H1 (cell line): ENCODE measurements around the gene ABI3BP. TPM values are rescaled to one million over a fixed set of nuclear protein-coding genes. Genes with fewer than 3 reads are reported as not detected.

Experiments used
- CTCF ChIA-PET: fragments of 300-600 bp; sonication (Branson Sonifier 250); formaldehyde crosslinking; loops from one replicate; lab custom pipeline; 2021; ENCODE audit not compliant: partially characterized antibody; lab: Charles Lee
- POLR2A ChIA-PET: fragments of 300-600 bp; sonication (Branson Sonifier 250); formaldehyde crosslinking; loops from one replicate; lab custom pipeline; 2021; ENCODE audit warnings: inconsistent platforms; ENCODE audit not compliant: partially characterized antibody; lab: Charles Lee
- DNase-seq, 2 experiments: peaks; one replicate each; pipeline versions ENCODE4 v3.0.0 to v3.0.0-alpha.2; 2010 to 2022; ENCODE audit warnings: low spot score in 2 of 2, low read depth in 1 of 2, mixed read lengths in 1 of 2
- FAIRE-seq: peaks from 2 replicates; lab custom pipeline; 2011; peaks lifted over from hg19 to GRCh38; lab: Jason Lieb, UNC
- H2AFZ ChIP-seq: 2 replicates; pipeline ENCODE4 v1.8.1; 2012; ENCODE audit warnings: low read length, inconsistent platforms
- H2AK5ac ChIP-seq: 2 replicates; pipeline ENCODE4 v1.6.1; 2013; ENCODE audit warnings: low read depth, low read length
- H2BK120ac ChIP-seq: replicated peaks from 2 replicates; pipeline ENCODE3; 2013; ENCODE audit warnings: low read depth, low read length, inconsistent platforms
- H2BK12ac ChIP-seq: 2 replicates; pipeline ENCODE4 v1.6.1; 2013; ENCODE audit warnings: low read depth, low read length
- H2BK15ac ChIP-seq: 2 replicates; pipeline ENCODE4 v1.6.1; 2013; ENCODE audit warnings: low read length
- H2BK20ac ChIP-seq: 2 replicates; pipeline ENCODE4 v1.6.1; 2013; ENCODE audit warnings: low read length
- H2BK5ac ChIP-seq: 2 replicates; pipeline ENCODE4 v1.6.1; 2013; ENCODE audit warnings: low read depth, low read length
- H3K14ac ChIP-seq: 2 replicates; pipeline ENCODE4 v1.6.1; 2013; ENCODE audit warnings: inconsistent platforms; ENCODE audit not compliant: insufficient read length
- H3K18ac ChIP-seq: 2 replicates; pipeline ENCODE4 v1.6.1; 2013; ENCODE audit warnings: low read length; ENCODE audit errors: extremely low read depth
- H3K23ac ChIP-seq: 2 replicates; pipeline ENCODE4 v1.6.1; 2013; ENCODE audit warnings: inconsistent platforms; ENCODE audit not compliant: insufficient read length
- H3K23me2 ChIP-seq: 2 replicates; pipeline ENCODE4 v1.6.1; 2013; ENCODE audit warnings: low read depth, low read length
- H3K27ac ChIP-seq: 2 replicates; pipeline ENCODE4 v1.6.1; 2011; ENCODE audit warnings: low read depth, low read length, inconsistent platforms
- H3K27me3 ChIP-seq, 4 experiments: replicated peaks in 1 of 4; 1 replicate in 1 of 4; 2 replicates in 3 of 4; pipeline versions ENCODE4 v1.6.1 to v1.8.1; 2011 to 2013; ENCODE audit warnings: low read length in 3 of 4, mild to moderate bottlenecking in 3 of 4, inconsistent platforms in 2 of 4, mixed read lengths in 2 of 4, moderate library complexity in 1 of 4; ENCODE audit not compliant: control insufficient read depth in 3 of 4, insufficient read depth in 3 of 4; ENCODE audit errors: extremely low read depth in 1 of 4
- H3K36me3 ChIP-seq, 4 experiments: 2 replicates each; pipeline versions ENCODE4 v1.6.1 to v1.8.1; 2011 to 2013; ENCODE audit warnings: mild to moderate bottlenecking in 4 of 4, low read length in 3 of 4, moderate library complexity in 2 of 4, control low read depth in 1 of 4, inconsistent platforms in 1 of 4; ENCODE audit not compliant: insufficient read depth in 4 of 4, control insufficient read depth in 2 of 4
- H3K4ac ChIP-seq: replicated peaks from 2 replicates; pipeline ENCODE3; 2013; ENCODE audit warnings: low read length, low read depth, mixed read lengths, inconsistent platforms; ENCODE audit not compliant: insufficient read length
- H3K4me1 ChIP-seq, 4 experiments: replicated peaks in 1 of 4; 1 replicate in 1 of 4; 2 replicates in 3 of 4; pipeline versions ENCODE4 v1.6.1 to v1.8.1; 2011 to 2013; ENCODE audit warnings: low read length in 3 of 4, inconsistent platforms in 2 of 4, mixed read lengths in 1 of 4; ENCODE audit not compliant: insufficient read depth in 4 of 4, control insufficient read depth in 3 of 4
- H3K4me2 ChIP-seq, 2 experiments: 2 replicates each; pipeline versions ENCODE4 v1.6.1 to v1.8.1; 2011 to 2013; ENCODE audit warnings: low read depth in 2 of 2, low read length in 2 of 2, control low read depth in 1 of 2, inconsistent platforms in 1 of 2, mild to moderate bottlenecking in 1 of 2; ENCODE audit not compliant: insufficient read depth in 1 of 2
- H3K4me3 ChIP-seq, 4 experiments: fragments of 200-600, 300-600 bp in 1 of 4; sonication (generic), shearing (Covaris generic), sonication (Bioruptor Twin) in 1 of 4; 2 replicates each; pipeline versions ENCODE4 v1.5.1 to v1.8.1; 2011 to 2016; ENCODE audit warnings: low read length in 4 of 4, low read depth in 3 of 4, control low read depth in 2 of 4, inconsistent platforms in 2 of 4, mild to moderate bottlenecking in 2 of 4, mixed read lengths in 1 of 4, moderate library complexity in 1 of 4; ENCODE audit not compliant: insufficient read depth in 2 of 4; ENCODE audit errors: extremely low read depth in 1 of 4
- H3K56ac ChIP-seq: replicated peaks from 2 replicates; pipeline ENCODE3; 2013; ENCODE audit warnings: low read depth, mild to moderate bottlenecking, mixed read lengths, low read length, inconsistent platforms; ENCODE audit not compliant: insufficient read length
- H3K79me1 ChIP-seq: 2 replicates; pipeline ENCODE4 v1.6.1; 2013; ENCODE audit warnings: low read depth, low read length, control low read depth
- H3K79me2 ChIP-seq, 2 experiments: 2 replicates each; pipeline versions ENCODE4 v1.6.1 to v1.8.1; 2012 to 2013; ENCODE audit warnings: low read length in 2 of 2, mild to moderate bottlenecking in 2 of 2, inconsistent platforms in 1 of 2; ENCODE audit not compliant: insufficient read depth in 2 of 2, control insufficient read depth in 1 of 2
- H3K9ac ChIP-seq, 4 experiments: replicated peaks in 1 of 4; 1 replicate in 1 of 4; 2 replicates in 3 of 4; pipeline versions ENCODE4 v1.6.1 to v1.8.1; 2011 to 2013; ENCODE audit warnings: low read depth in 3 of 4, low read length in 3 of 4, control low read depth in 2 of 4, mild to moderate bottlenecking in 2 of 4, moderate library complexity in 2 of 4, inconsistent platforms in 1 of 4; ENCODE audit errors: extremely low read depth in 1 of 4
- H3K9me3 ChIP-seq, 2 experiments: 2 replicates each; pipeline versions ENCODE4 v1.6.1 to v1.8.1; 2012 to 2013; ENCODE audit warnings: mild to moderate bottlenecking in 2 of 2, moderate library complexity in 2 of 2, control low read depth in 1 of 2, inconsistent platforms in 1 of 2, low read depth in 1 of 2, low read length in 1 of 2, mixed read lengths in 1 of 2; ENCODE audit not compliant: insufficient read depth in 2 of 2
- H4K20me1 ChIP-seq, 2 experiments: replicated peaks in 1 of 2; 2 replicates each; pipeline versions ENCODE3 to v1.8.1; 2011 to 2013; ENCODE audit warnings: inconsistent platforms in 2 of 2, low read length in 2 of 2, mild to moderate bottlenecking in 1 of 2; ENCODE audit not compliant: insufficient read depth in 2 of 2, control insufficient read depth in 1 of 2
- H4K5ac ChIP-seq: 2 replicates; pipeline ENCODE4 v1.6.1; 2013; ENCODE audit warnings: low read length, low read depth, mixed read lengths, inconsistent platforms; ENCODE audit not compliant: insufficient read length
- H4K8ac ChIP-seq: 2 replicates; pipeline ENCODE4 v1.8.0; 2013; ENCODE audit warnings: mild to moderate bottlenecking, moderate library complexity, low read length, inconsistent platforms; ENCODE audit not compliant: insufficient read depth; ENCODE audit errors: extremely low read depth
- H4K91ac ChIP-seq: replicated peaks from 2 replicates; pipeline ENCODE3; 2013; ENCODE audit warnings: low read length, mixed read lengths, inconsistent platforms; ENCODE audit not compliant: insufficient read length
- CBX5 ChIP-seq: fragments of 300-800, 300-1000 bp; sonication (generic); IDR thresholded peaks from 2 replicates; pipeline ENCODE4 v1.7.1; 2016; ENCODE audit warnings: antibody characterized with exemption, low read length, low read depth
- E2F6 ChIP-seq: IDR thresholded peaks from 2 replicates; pipeline ENCODE4 v1.6.1; 2012; ENCODE audit warnings: inconsistent platforms
- GTF2F1 ChIP-seq: IDR thresholded peaks from 2 replicates; pipeline ENCODE4 v1.6.1; 2012; ENCODE audit warnings: low read depth, low read length, improper control_type of control experiment, borderline replicate concordance
- HDAC6 ChIP-seq: IDR thresholded peaks from one replicate; pipeline ENCODE4 v1.7.1; 2012; ENCODE audit warnings: low read depth, mild to moderate bottlenecking, inconsistent platforms, low read length, moderate library complexity
- JUND ChIP-seq: IDR thresholded peaks from 2 replicates; pipeline ENCODE4 v1.6.1; 2011; ENCODE audit warnings: mild to moderate bottlenecking, improper control_type of control experiment, low read length
- MAFK ChIP-seq: IDR thresholded peaks from 2 replicates; pipeline ENCODE4 v1.6.1; 2012; ENCODE audit warnings: low read depth, mild to moderate bottlenecking, improper control_type of control experiment, low read length
- POLR2A ChIP-seq, 2 experiments: IDR thresholded peaks; 1 replicate in 1 of 2; 2 replicates in 1 of 2; pipeline ENCODE4 v1.6.1; 2011; ENCODE audit warnings: low read depth in 2 of 2, low read length in 2 of 2, mild to moderate bottlenecking in 2 of 2; ENCODE audit errors: control extremely low read depth in 1 of 2
- SIN3A ChIP-seq, 2 experiments: IDR thresholded peaks in 1 of 2; conservative IDR thresholded peaks in 1 of 2; 2 replicates each; pipeline ENCODE4 v1.6.1; 2011 to 2012; ENCODE audit warnings: low read length in 2 of 2, improper control_type of control experiment in 1 of 2, low read depth in 1 of 2, mild to moderate bottlenecking in 1 of 2
- SIX5 ChIP-seq: IDR thresholded peaks from 2 replicates; pipeline ENCODE4 v1.6.1; 2011; ENCODE audit warnings: mild to moderate bottlenecking, low read depth, low read length
- SRF ChIP-seq: IDR thresholded peaks from 2 replicates; pipeline ENCODE4 v1.6.1; 2011; ENCODE audit warnings: mild to moderate bottlenecking, low read depth, low read length, moderate library complexity
- TBP ChIP-seq: IDR thresholded peaks from 2 replicates; pipeline ENCODE4 v1.6.1; 2011; ENCODE audit warnings: low read depth, low read length, improper control_type of control experiment
- TEAD4 ChIP-seq: IDR thresholded peaks from 2 replicates; pipeline ENCODE4 v1.6.1; 2012; ENCODE audit warnings: low read depth, low read length, inconsistent platforms, mixed read lengths
- ZNF274 ChIP-seq: IDR thresholded peaks from 2 replicates; pipeline ENCODE4 v1.7.0; 2012; ENCODE audit warnings: low read length, borderline replicate concordance; ENCODE audit errors: extremely low read depth
- WGBS, 2 experiments: shearing (Covaris generic) in 1 of 2; methylation state at CpG; one replicate each; pipeline versions ENCODE4 v1.1.6 to v1.1.7; 2013 to 2015; ENCODE audit warnings: low lambda C conversion rate in 2 of 2, mixed read lengths in 2 of 2, inconsistent platforms in 1 of 2, low coverage in 1 of 2, missing lambda C conversion rate in 1 of 2; ENCODE audit not compliant: insufficient replicate concordance in 2 of 2, insufficient coverage in 1 of 2, insufficient read length in 1 of 2; ENCODE audit errors: extremely low coverage in 1 of 2, missing lambda C conversion rate in 1 of 2; 5-methylcytosine and 5-hydroxymethylcytosine counted together
- polyA plus RNA-seq, 7 experiments: library from polyadenylated mRNA; depleted of rRNA in 3 of 7; stranded (reverse) in 5 of 7; unstranded in 2 of 7; fragments of >200 nt in 5 of 7; fragments of 200-250 nt in 2 of 7; gene quantifications; 1 replicate in 5 of 7; 2 replicates in 1 of 7; 4 replicates in 1 of 7; pipeline versions ENCODE4 v1.2.1 to v1.2.3, GENCODE V29; 2011 to 2013; ENCODE audit warnings: missing spikeins in 2 of 7, mixed read lengths in 2 of 7
- total RNA-seq: library from RNA; stranded (reverse); fragmentation: NEBNext Ultra II Directional; extraction: Animal tissue kit (Norgen Biotek cat#: 25700); gene quantifications from 2 replicates; pipeline ENCODE4 v1.2.1, GENCODE V29; 2021

The ABI3BP gene
- total and polyA plus RNA-seq, 2 of the 8 experiments (the other 6 are each of a cell fraction or from before 2014, with no cell fraction given), result 0.08 to 0.32 TPM

GRCh38 chr3:100743535-100743934 lies 249.7 kb downstream of the ABI3BP start:
- Histone ChIP-seq H3K27me3 (no peaks in the 10 kb centered on the region), H4K20me1 (no peaks in the 10 kb centered on the region)
- TF ChIP-seq E2F6, result no peak
- no peak for TF ChIP-seq JUND
- TF ChIP-seq SRF, result no peak
- no peak for TF ChIP-seq ZNF274
- no peak for TF ChIP-seq SIN3A (conservative IDR thresholded peaks at IDR 0.05 in 1 of 2, IDR thresholded peaks at IDR 0.05 in 1 of 2; ENCODE audit: low read depth in 1 of 2, low read length in 2 of 2)
- TF ChIP-seq HDAC6, result no peak
- TF ChIP-seq POLR2A (IDR thresholded peaks at IDR 0.05; ENCODE audit: control extremely low read depth in 1 of 2, low read depth in 2 of 2, low read length in 2 of 2), result no peak
- TF ChIP-seq MAFK, result no peak
- TF ChIP-seq GTF2F1, result no peak
- no peak for TF ChIP-seq SIX5
- no peak for TF ChIP-seq CBX5
- TF ChIP-seq TBP, result no peak
- no peak for TF ChIP-seq TEAD4
- TF ChIP-seq, all 59 proteins: peak for 0
- no peak overlapping the region for H2BK15ac ChIP-seq
- H3K9ac ChIP-seq, result no peak overlapping the region
- peaks cover 7 to 63% (median 24%) of the 10 kb centered on the region in 4 experiments for H3K36me3 ChIP-seq
- H4K91ac ChIP-seq, result no peak overlapping the region
- no peak overlapping the region for H2AFZ ChIP-seq
- H2BK120ac ChIP-seq, result no peak overlapping the region
- no peak overlapping the region for H3K27ac ChIP-seq
- 90% methylated on average over 3 of the region's 3 CpGs; no CpG with 5 or more reads in 1 of the 2 experiments for WGBS, 2 experiments
- H4K5ac ChIP-seq, result no peak overlapping the region
- H3K79me2 ChIP-seq, result no peaks in the 10 kb centered on the region
- H2BK12ac ChIP-seq, result no peak overlapping the region
- no peak overlapping the region for H2BK20ac ChIP-seq
- POLR2A ChIA-PET, result no interaction called here
- FAIRE-seq (no peak), DNase-seq (no peak)
- no peak overlapping the region for H3K14ac ChIP-seq
- H4K8ac ChIP-seq, result no peak overlapping the region
- H3K4me3 ChIP-seq, result no peak overlapping the region
- no peak overlapping the region for H3K18ac ChIP-seq
- H2BK5ac ChIP-seq, result no peak overlapping the region
- no peak overlapping the region for H3K23ac ChIP-seq
- H3K79me1 ChIP-seq, result no peaks in the 10 kb centered on the region; the same call in 1 of the 2 replicates
- H3K4me1 ChIP-seq, result no peaks in the 10 kb centered on the region
- H3K23me2 ChIP-seq, result no peaks in the 10 kb centered on the region
- CTCF ChIA-PET, result interaction anchor here (0.7 to 2.0 kb wide), 4 partner anchors 9 to 53 kb away, joined by 3 to 6 read pairs (median 4); no protein-coding TSS in a partner anchor
- no peak overlapping the region for H2AK5ac ChIP-seq
- no peaks in the 10 kb centered on the region for H3K9me3 ChIP-seq
- no peak overlapping the region for H3K4me2 ChIP-seq
- H3K56ac ChIP-seq, result no peak overlapping the region
- H3K4ac ChIP-seq, result no peak overlapping the region
